Natural killer cell (primary cell): ENCODE results near the gene COL24A1. TPM values are rescaled to one million over a fixed set of nuclear protein-coding genes. Genes with fewer than 3 reads are reported as not detected.

Experiments used
- ATAC-seq, 3 donors: fragments of 150-1000 bp in 2 of 3; fragments of 200-7000 bp in 1 of 3; cut with Tn5 transposase; 1 replicate in 1 of 3; 2 replicates in 2 of 3; pipeline ENCODE4 v1.10.0; 2021; ENCODE audit warnings: mild to moderate bottlenecking in 2 of 3, moderate library complexity in 2 of 3
- DNase-seq, 2 donors: peaks; one replicate each; pipeline versions ENCODE4 v3.0.0 to v3.0.0-alpha.2; 2013 to 2021; ENCODE audit warnings: mixed read lengths in 1 of 2
- H3K27ac ChIP-seq: one replicate; pipeline ENCODE4 v1.5.1; 2013; ENCODE audit warnings: mild to moderate bottlenecking, low read length
- H3K27me3 ChIP-seq: one replicate; pipeline ENCODE4 v1.6.1; 2013; ENCODE audit warnings: low read length; ENCODE audit not compliant: control insufficient read depth, insufficient read depth
- H3K36me3 ChIP-seq: one replicate; pipeline ENCODE4 v1.6.1; 2013; ENCODE audit warnings: low read length; ENCODE audit not compliant: control insufficient read depth, insufficient read depth
- H3K4me1 ChIP-seq: one replicate; pipeline ENCODE4 v1.6.1; 2013; ENCODE audit warnings: low read length; ENCODE audit not compliant: control insufficient read depth, insufficient read depth
- H3K4me3 ChIP-seq: one replicate; pipeline ENCODE4 v1.5.1; 2013; ENCODE audit warnings: low read length
- H3K9me3 ChIP-seq: one replicate; pipeline ENCODE4 v1.6.1; 2013; ENCODE audit warnings: low read length; ENCODE audit not compliant: control insufficient read depth, insufficient read depth
- H3K27ac Mint-ChIP-seq, 2 donors: one replicate each; pipeline ENCODE4 v1.8.0; 2022; ENCODE audit warnings: mild to moderate bottlenecking in 2 of 2, mixed read lengths in 2 of 2, moderate library complexity in 1 of 2
- H3K27me3 Mint-ChIP-seq, 2 donors: one replicate each; pipeline ENCODE4 v1.8.0; 2022; ENCODE audit warnings: low read depth in 2 of 2, mixed read lengths in 2 of 2
- H3K36me3 Mint-ChIP-seq: one replicate; pipeline ENCODE4 v1.8.0; 2022; ENCODE audit warnings: mixed read lengths
- H3K4me1 Mint-ChIP-seq, 2 donors: one replicate each; pipeline ENCODE4 v1.8.0; 2022; ENCODE audit warnings: mixed read lengths in 2 of 2
- H3K4me3 Mint-ChIP-seq: one replicate; pipeline ENCODE4 v1.8.0; 2022; ENCODE audit warnings: mild to moderate bottlenecking, moderate library complexity, mixed read lengths
- H3K9me3 Mint-ChIP-seq, 2 donors: one replicate each; pipeline ENCODE4 v1.8.0; 2022; ENCODE audit warnings: mixed read lengths in 2 of 2
- CTCF ChIP-seq: fragments of 200-600 bp; IDR thresholded peaks from one replicate; pipeline ENCODE4 v1.8.0; 2022; ENCODE audit warnings: antibody characterized with exemption
- WGBS: methylation state at CpG from one replicate; pipeline ENCODE4 v1.1.7; 2013; ENCODE audit warnings: missing lambda C conversion rate; ENCODE audit not compliant: insufficient coverage; 5-methylcytosine and 5-hydroxymethylcytosine counted together
- intact Hi-C: fragments of 100-400 bp; cut with micrococcal nuclease; formaldehyde crosslinking; loops from one replicate; pipeline ENCODE4 v1.14.2; 2022
- total RNA-seq, 4 donors: library from RNA; stranded (reverse); fragments of 120-200 nt in 1 of 4; gene quantifications; one replicate each; pipeline versions ENCODE4 v1.2.3 to v1.2.4, GENCODE V29; 2013 to 2022

The COL24A1 gene
- total RNA-seq, 3 donors from 2014 or later (not counting 1 experiment from before 2014, with no cell fraction given), result 0.20 to 0.54 (median 0.54) TPM

GRCh38 chr1:85762804-85763203 is 393.8 kb downstream of the COL24A1 start:
- ATAC-seq (no peak), DNase-seq (no peak)
- Histone ChIP-seq H3K9me3 (no peaks in the 10 kb centered on the region), H3K4me1 (no peaks in the 10 kb centered on the region), H3K4me3 (no peak overlapping the region), H3K36me3 (no peaks in the 10 kb centered on the region), H3K27ac (no peak overlapping the region), H3K27me3 (no peaks in the 10 kb centered on the region)
- Mint-ChIP-seq H3K27me3 (no peaks in the 10 kb centered on the region), H3K4me1 (no peaks in the 10 kb centered on the region), H3K4me3 (no peak overlapping the region), H3K36me3 (no peaks in the 10 kb centered on the region), H3K27ac (no peak overlapping the region), H3K9me3 (no peaks in the 10 kb centered on the region)
- intact Hi-C loops, result no loop called here
- WGBS, result 100% methylated on average over 1 of the region's 1 CpG
- no peak for TF ChIP-seq CTCF

GRCh38 chr1:85756864-85757263 is 399.7 kb downstream of the COL24A1 start:
- H3K27ac ChIP-seq, result no peak overlapping the region
- H3K27me3 ChIP-seq, result no peaks in the 10 kb centered on the region
- H3K27me3 Mint-ChIP-seq, result no peaks in the 10 kb centered on the region
- ATAC-seq, result no peak
- H3K4me3 ChIP-seq, result no peak overlapping the region
- intact Hi-C loops, result no loop called here
- H3K9me3 Mint-ChIP-seq, result peaks cover 0 to 4% of the 10 kb centered on the region in 2 donors
- H3K36me3 Mint-ChIP-seq, result no peaks in the 10 kb centered on the region
- H3K27ac Mint-ChIP-seq, result no peak overlapping the region
- H3K4me3 Mint-ChIP-seq, result no peak overlapping the region
- DNase-seq, result no peak
- 84% methylated on average over 5 of the region's 5 CpGs for WGBS
- no peaks in the 10 kb centered on the region for H3K4me1 Mint-ChIP-seq
- no peaks in the 10 kb centered on the region for H3K4me1 ChIP-seq
- no peaks in the 10 kb centered on the region for H3K9me3 ChIP-seq
- TF ChIP-seq CTCF, result no peak
- no peaks in the 10 kb centered on the region for H3K36me3 ChIP-seq

GRCh38 chr1:85748120-85748519 is 408.5 kb downstream of the COL24A1 start:
- no peak overlapping the region for H3K27ac ChIP-seq
- DNase-seq, result no peak
- no CpG with 5 or more reads among the region's 1 CpG for WGBS
- Mint-ChIP-seq H3K9me3 (no peaks in the 10 kb centered on the region), H3K4me3 (no peak overlapping the region), H3K27me3 (no peaks in the 10 kb centered on the region), H3K36me3 (no peaks in the 10 kb centered on the region), H3K4me1 (no peaks in the 10 kb centered on the region), H3K27ac (no peak overlapping the region)
- H3K9me3 ChIP-seq, result no peaks in the 10 kb centered on the region
- no peaks in the 10 kb centered on the region for H3K4me1 ChIP-seq
- intact Hi-C loops, result no loop called here
- no peaks in the 10 kb centered on the region for H3K36me3 ChIP-seq
- no peak for ATAC-seq
- no peak overlapping the region for H3K4me3 ChIP-seq
- no peak for TF ChIP-seq CTCF
- no peaks in the 10 kb centered on the region for H3K27me3 ChIP-seq

GRCh38 chr1:85746777-85747176 is 409.8 kb downstream of the COL24A1 start:
- H3K27me3 Mint-ChIP-seq, result peaks cover 0 to 5% of the 10 kb centered on the region in 2 donors
- Histone ChIP-seq H3K4me1 (no peaks in the 10 kb centered on the region), H3K9me3 (no peaks in the 10 kb centered on the region), H3K4me3 (no peak overlapping the region), H3K27ac (no peak overlapping the region), H3K27me3 (no peaks in the 10 kb centered on the region), H3K36me3 (no peaks in the 10 kb centered on the region)
- H3K4me3 Mint-ChIP-seq, result no peak overlapping the region
- intact Hi-C loops, result no loop called here
- H3K4me1 Mint-ChIP-seq, result no peaks in the 10 kb centered on the region
- no peaks in the 10 kb centered on the region for H3K36me3 Mint-ChIP-seq
- ATAC-seq, result no peak
- no peaks in the 10 kb centered on the region for H3K9me3 Mint-ChIP-seq
- H3K27ac Mint-ChIP-seq, result no peak overlapping the region
- no peak for DNase-seq
- 90% methylated on average over 3 of the region's 3 CpGs for WGBS
- TF ChIP-seq CTCF, result no peak
